Keratinocyte (primary cell): Measurements from ENCODE around the gene GLCE.

Experiments
- CTCF ChIP-seq, 3 experiments: IDR thresholded peaks in 1 of 3; conservative IDR thresholded peaks in 1 of 3; optimal IDR thresholded peaks in 1 of 3; 2 replicates in 2 of 3; 3 replicates in 1 of 3; pipeline versions ENCODE3 to v1.5.1; 2011; ENCODE audit warnings: low read length in 3 of 3, mild to moderate bottlenecking in 3 of 3, moderate library complexity in 2 of 3, control low read depth in 1 of 3, inconsistent platforms in 1 of 3; ENCODE audit not compliant: insufficient read depth in 2 of 3; ENCODE audit errors: extremely low read depth in 1 of 3
- EZH2 ChIP-seq: IDR thresholded peaks from one replicate; pipeline ENCODE4 v1.6.1; 2012; ENCODE audit warnings: inconsistent platforms, mild to moderate bottlenecking, low read length, moderate library complexity

GRCh38 chr15:69315402-69316110 lies 155.1 kb downstream of the GLCE start:
- TF ChIP-seq CTCF (optimal IDR thresholded peaks at IDR 0.05 in 1 of 3, IDR thresholded peaks at IDR 0.05 in 1 of 3, conservative IDR thresholded peaks at IDR 0.05 in 1 of 3; ENCODE audit: extremely low read depth in 1 of 3, insufficient read depth in 2 of 3, low read length in 3 of 3) (no peak), EZH2 (no peak)
